ENCODE measurements around the gene PGS1. TPM values are rescaled to one million over a fixed set of nuclear protein-coding genes. Genes with fewer than 3 reads are reported as not detected.
"Not testable (repeated sequence)": the region's sequence is repeated elsewhere in the genome, so short reads cannot be mapped to it uniquely, and the experiment has no call there.

PGS1 gene
- 10 to 100 TPM; 70.2 to 73.2 TPM for total RNA-seq

- ATAC-seq (ENCODE audit: low read depth) = peak; percentile 74
- POLR2A ChIA-PET = interaction anchor here (0.8 to 1.9 kb wide), 8 partner anchors 9 to 37 kb away, joined by 3 to 5 read pairs (median 4); partner anchors contain the start of gene SOCS3
Measured at GRCh38 chr17:78378225-78379130, at the start of gene PGS1. Gene PGS1, plus strand, starts transcription at chr17:78378649. Its CDS starts 17 bp downstream, at chr17:78378666.

GRCh38 chr17:78329263-78330059, 49.0 kb upstream of the PGS1 start:
- ATAC-seq (ENCODE audit: low read depth) (no peak), DNase-seq (no peak)
- Mint-ChIP-seq H3K9me3 (no peaks in the 10 kb centered on the region), H3K4me1 (peaks cover 26% of the 10 kb centered on the region), H3K4me3 (no peak overlapping the region), H3K27ac (no peak overlapping the region), H3K36me3 (no peaks in the 10 kb centered on the region), H3K27me3 (peaks cover 2% of the 10 kb centered on the region)
- POLR2A ChIA-PET = interaction anchor here (1.1 kb wide), 1 partner anchor 15 kb away, joined by 6 read pairs; no protein-coding TSS in a partner anchor

More at GRCh38 chr17:78378225-78379130, at the start of gene PGS1:
- H3K4me3 Mint-ChIP-seq = peak within 1 kb of the TSS; percentile 95
- H3K27me3 Mint-ChIP-seq = peaks cover 3% of the 10 kb centered on the region
- H3K9me3 Mint-ChIP-seq = no peaks in the 10 kb centered on the region
- peaks cover 30% of the 10 kb centered on the region for H3K4me1 Mint-ChIP-seq
- H3K27ac Mint-ChIP-seq = peak within 1 kb of the TSS; percentile 92
- DNase-seq = peak; percentile 93
- H3K36me3 Mint-ChIP-seq = peaks cover 16% of the 10 kb centered on the region

- no peak for ATAC-seq (ENCODE audit: low read depth)
- DNase-seq = no peak
- Mint-ChIP-seq H3K27me3 (peaks cover 7% of the 10 kb centered on the region), H3K36me3 (no peaks in the 10 kb centered on the region), H3K27ac (no peak overlapping the region), H3K4me1 (peaks cover 23% of the 10 kb centered on the region), H3K4me3 (no peak overlapping the region), H3K9me3 (no peaks in the 10 kb centered on the region)
- POLR2A ChIA-PET = no interaction called here
Measured at GRCh38 chr17:78330570-78331224, 47.8 kb upstream of the PGS1 start.

- H3K9me3 Mint-ChIP-seq; POLR2A ChIA-PET; H3K36me3 Mint-ChIP-seq; DNase-seq; ATAC-seq (ENCODE audit: low read depth); H3K4me3 Mint-ChIP-seq; H3K27ac Mint-ChIP-seq; H3K27me3 Mint-ChIP-seq: not testable (repeated sequence)
- H3K4me1 Mint-ChIP-seq = peaks cover 23% of the 10 kb centered on the region
Measured at GRCh38 chr17:78331355-78331754, 47.1 kb upstream of the PGS1 start.

GRCh38 chr17:78332991-78333390, 45.5 kb upstream of the PGS1 start:
- H3K4me1 Mint-ChIP-seq = peaks cover 23% of the 10 kb centered on the region
- peak overlapping the region; percentile 85 for H3K27ac Mint-ChIP-seq
- H3K4me3 Mint-ChIP-seq = peak overlapping the region; percentile 39
- ATAC-seq (ENCODE audit: low read depth) (peak; percentile 68), DNase-seq (no peak)
- H3K36me3 Mint-ChIP-seq = no peaks in the 10 kb centered on the region
- POLR2A ChIA-PET = interaction anchor here (0.7 kb wide), 1 partner anchor 16 kb away, joined by 3 read pairs; no protein-coding TSS in a partner anchor
- no peaks in the 10 kb centered on the region for H3K9me3 Mint-ChIP-seq
- peaks cover 13% of the 10 kb centered on the region for H3K27me3 Mint-ChIP-seq

- ATAC-seq (ENCODE audit: low read depth) = no peak
- Mint-ChIP-seq H3K4me1 (peaks cover 16% of the 10 kb centered on the region), H3K27me3 (peaks cover 20% of the 10 kb centered on the region), H3K36me3 (no peaks in the 10 kb centered on the region), H3K4me3 (no peak overlapping the region), H3K27ac (no peak overlapping the region), H3K9me3 (no peaks in the 10 kb centered on the region)
- DNase-seq = no peak
- POLR2A ChIA-PET = interaction anchor here (1.6 kb wide), 1 partner anchor 8 kb away, joined by 9 read pairs; no protein-coding TSS in a partner anchor
Measured at GRCh38 chr17:78335209-78335608, 43.2 kb upstream of the PGS1 start.

- Mint-ChIP-seq H3K4me3 (no peak overlapping the region), H3K27me3 (peaks cover 24% of the 10 kb centered on the region), H3K27ac (no peak overlapping the region), H3K36me3 (no peaks in the 10 kb centered on the region), H3K9me3 (no peaks in the 10 kb centered on the region), H3K4me1 (peaks cover 16% of the 10 kb centered on the region)
- POLR2A ChIA-PET = no interaction called here
- ATAC-seq (ENCODE audit: low read depth) (no peak), DNase-seq (no peak)
Measured at GRCh38 chr17:78337244-78338109, 41.0 kb upstream of the PGS1 start.

GRCh38 chr17:78338486-78339259, 39.8 kb upstream of the PGS1 start:
- H3K4me1 Mint-ChIP-seq = peaks cover 18% of the 10 kb centered on the region
- H3K4me3 Mint-ChIP-seq = no peak overlapping the region
- no peaks in the 10 kb centered on the region for H3K9me3 Mint-ChIP-seq
- H3K27ac Mint-ChIP-seq = no peak overlapping the region
- peaks cover 27% of the 10 kb centered on the region for H3K27me3 Mint-ChIP-seq
- ATAC-seq (ENCODE audit: low read depth) (no peak), DNase-seq (no peak)
- H3K36me3 Mint-ChIP-seq = no peaks in the 10 kb centered on the region
- POLR2A ChIA-PET = no interaction called here

- Mint-ChIP-seq H3K27ac (no peak overlapping the region), H3K36me3 (no peaks in the 10 kb centered on the region), H3K27me3 (peaks cover 22% of the 10 kb centered on the region), H3K4me3 (no peak overlapping the region), H3K4me1 (peaks cover 21% of the 10 kb centered on the region), H3K9me3 (no peaks in the 10 kb centered on the region)
- DNase-seq = no peak
- POLR2A ChIA-PET = interaction anchor here (1.1 kb wide), 1 partner anchor 20 kb away, joined by 3 read pairs; the partner anchor contains the start of gene SOCS3
- no peak for ATAC-seq (ENCODE audit: low read depth)
Measured at GRCh38 chr17:78340183-78340955, 38.1 kb upstream of the PGS1 start.

- Mint-ChIP-seq H3K4me3 (no peak overlapping the region), H3K27me3 (peaks cover 21% of the 10 kb centered on the region), H3K4me1 (peaks cover 22% of the 10 kb centered on the region), H3K9me3 (no peaks in the 10 kb centered on the region), H3K36me3 (no peaks in the 10 kb centered on the region), H3K27ac (no peak overlapping the region)
- POLR2A ChIA-PET = interaction anchor here (0.7 to 2.7 kb wide), 4 partner anchors 14 to 28 kb away, joined by 3 to 18 read pairs (median 3); partner anchors contain the start of gene SOCS3
- ATAC-seq (ENCODE audit: low read depth) (no peak), DNase-seq (no peak)
Measured at GRCh38 chr17:78341559-78342448, 36.6 kb upstream of the PGS1 start.

All from activated naive CD8-positive, alpha-beta T cell treated with anti-CD3 and anti-CD28 coated beads, Interleukin-2, amount 10 ng/mL, durations not matched to agents 7 days and 5 days (primary cell).